ENCODE measurements around the gene PHTF2.

GRCh38 chr7:77822269-77822668 is 23.7 kb downstream of the PHTF2 start:
- TF ChIP-seq, protein P1, sequence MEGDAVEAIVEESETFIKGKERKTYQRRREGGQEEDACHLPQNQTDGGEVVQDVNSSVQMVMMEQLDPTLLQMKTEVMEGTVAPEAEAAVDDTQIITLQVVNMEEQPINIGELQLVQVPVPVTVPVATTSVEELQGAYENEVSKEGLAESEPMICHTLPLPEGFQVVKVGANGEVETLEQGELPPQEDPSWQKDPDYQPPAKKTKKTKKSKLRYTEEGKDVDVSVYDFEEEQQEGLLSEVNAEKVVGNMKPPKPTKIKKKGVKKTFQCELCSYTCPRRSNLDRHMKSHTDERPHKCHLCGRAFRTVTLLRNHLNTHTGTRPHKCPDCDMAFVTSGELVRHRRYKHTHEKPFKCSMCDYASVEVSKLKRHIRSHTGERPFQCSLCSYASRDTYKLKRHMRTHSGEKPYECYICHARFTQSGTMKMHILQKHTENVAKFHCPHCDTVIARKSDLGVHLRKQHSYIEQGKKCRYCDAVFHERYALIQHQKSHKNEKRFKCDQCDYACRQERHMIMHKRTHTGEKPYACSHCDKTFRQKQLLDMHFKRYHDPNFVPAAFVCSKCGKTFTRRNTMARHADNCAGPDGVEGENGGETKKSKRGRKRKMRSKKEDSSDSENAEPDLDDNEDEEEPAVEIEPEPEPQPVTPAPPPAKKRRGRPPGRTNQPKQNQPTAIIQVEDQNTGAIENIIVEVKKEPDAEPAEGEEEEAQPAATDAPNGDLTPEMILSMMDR (IDR thresholded peaks at IDR 0.05) = no peak
- TF ChIP-seq POLR2A (IDR thresholded peaks at IDR 0.05) = no peak
